VCaP (cell line): ENCODE measurements around the gene UBAP2.

ENCODE experiments used
- H3K27ac ChIP-seq: fragments of 450-650 bp; 2 replicates; pipeline ENCODE4 v1.5.1; 2017
- CTCF ChIP-seq: fragments of 450-650 bp; conservative IDR thresholded peaks from 2 replicates; pipeline ENCODE4 v1.5.1; 2017; ENCODE audit warnings: mild to moderate bottlenecking, moderate library complexity

Gene UBAP2

GRCh38 chr9:33959725-33960124, 89.0 kb downstream of the UBAP2 start:
- no peak for TF ChIP-seq CTCF
- no peak overlapping the region for H3K27ac ChIP-seq

DNA sequence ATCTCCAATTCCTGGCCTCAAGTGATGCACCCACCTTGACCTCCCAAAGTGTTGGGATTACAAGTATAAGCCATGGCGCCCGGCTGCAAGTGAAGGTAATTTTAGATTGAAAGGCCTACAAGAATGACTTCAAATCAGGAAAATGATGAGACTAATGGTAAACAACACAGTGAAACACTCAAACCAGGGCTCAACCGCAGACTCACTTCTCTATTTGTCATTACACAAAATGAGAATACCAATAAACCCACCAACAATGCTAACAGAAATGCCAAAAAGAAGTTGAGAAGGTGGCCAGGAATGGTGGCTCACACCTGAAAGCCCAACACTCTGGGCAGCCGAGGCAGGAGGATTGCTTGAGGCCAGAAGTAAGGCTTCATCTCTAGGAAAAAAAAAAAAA, 92.1 kb downstream of the UBAP2 start:
- H3K27ac ChIP-seq = no peak overlapping the region
- no peak for TF ChIP-seq CTCF

GRCh38 chr9:33952066-33952465, 96.6 kb downstream of the UBAP2 start:
- H3K27ac ChIP-seq = no peak overlapping the region
- no peak for TF ChIP-seq CTCF

GRCh38 chr9:33950371-33950770, 98.3 kb downstream of the UBAP2 start:
- no peak for TF ChIP-seq CTCF
- no peak overlapping the region for H3K27ac ChIP-seq

GRCh38 chr9:33946779-33947535, 101.7 kb downstream of the UBAP2 start:
- no peak overlapping the region for H3K27ac ChIP-seq
- no peak for TF ChIP-seq CTCF

GRCh38 chr9:33943389-33943788, 105.3 kb downstream of the UBAP2 start:
- no peak for TF ChIP-seq CTCF
- no peak overlapping the region for H3K27ac ChIP-seq

DNA sequence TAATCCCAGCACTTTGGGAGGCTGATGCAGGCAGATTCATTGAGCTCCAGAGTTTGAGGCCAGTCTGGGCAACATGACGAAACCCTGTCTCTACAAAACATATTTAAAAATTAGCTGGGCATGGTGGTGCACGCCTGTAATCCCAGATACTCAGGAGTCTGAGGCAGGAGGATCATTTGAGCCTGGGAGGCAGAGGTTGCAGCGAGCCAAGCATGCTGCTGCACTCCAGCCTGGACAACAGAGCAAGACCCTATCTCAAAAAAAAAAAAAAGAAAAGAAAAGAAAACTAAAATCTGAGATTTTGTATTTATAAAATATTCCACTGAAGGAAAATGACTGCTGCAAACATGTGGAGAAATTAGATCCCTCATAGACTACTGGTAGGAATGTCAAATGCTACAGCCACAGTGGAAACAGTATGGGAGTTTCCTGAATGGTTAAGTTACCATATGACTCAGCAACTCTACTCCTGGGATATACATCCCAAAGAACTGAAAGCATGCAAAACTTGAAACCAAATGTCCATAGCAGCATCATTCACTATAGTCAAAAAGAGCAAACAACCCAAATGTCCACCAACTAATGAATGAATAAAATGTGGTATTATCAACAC, 106.1 kb downstream of the UBAP2 start:
- H3K27ac ChIP-seq = no peak overlapping the region
- no peak for TF ChIP-seq CTCF
